SH-SY5Y (cell line): ENCODE data around the gene DPCD.

ENCODE experiments used
- GATA2 ChIP-seq: IDR thresholded peaks from 2 replicates; pipeline ENCODE4 v1.6.1; 2011; ENCODE audit warnings: mild to moderate bottlenecking, low read depth, low read length
- GATA3 ChIP-seq: IDR thresholded peaks from 2 replicates; pipeline ENCODE4 v1.6.1; 2011; ENCODE audit warnings: low read depth, mild to moderate bottlenecking, low read length, moderate library complexity

DNA sequence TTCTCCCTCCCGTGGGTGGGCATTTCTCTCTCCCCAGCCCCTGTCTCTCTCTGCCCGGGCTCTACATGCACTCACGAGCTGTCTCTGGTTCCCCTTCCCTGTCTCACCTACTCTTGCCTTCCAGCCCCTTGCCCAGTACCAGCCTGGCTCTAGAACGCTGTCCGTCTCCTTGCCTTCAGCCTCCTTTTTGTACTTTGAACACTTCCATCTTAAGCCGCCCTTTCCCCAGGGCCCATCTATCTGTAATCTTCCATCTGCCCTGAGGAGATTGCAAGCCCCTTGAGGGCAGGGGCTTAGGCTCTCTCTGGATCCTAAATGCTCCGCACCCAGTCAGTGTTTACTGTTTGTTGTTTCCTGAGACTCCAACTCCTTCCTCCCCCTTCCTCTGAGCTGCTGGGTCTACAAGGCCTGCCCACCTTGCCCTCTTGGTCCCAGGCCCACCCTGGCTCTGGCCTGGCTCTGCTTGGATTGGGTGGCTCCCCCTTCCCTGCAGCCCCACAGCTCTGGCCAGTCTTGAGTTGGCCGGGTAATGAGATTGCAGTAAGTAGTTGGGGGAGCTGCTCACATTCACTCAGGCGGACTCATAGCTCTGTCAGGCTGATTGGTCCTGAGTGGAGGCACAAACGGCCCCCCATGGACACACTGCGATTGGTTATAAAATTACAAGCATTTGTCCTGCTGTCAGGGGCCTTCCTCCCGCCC, 28.4 kb upstream of the DPCD start:
- no peak for TF ChIP-seq GATA3
- 0 out of 2 replicates have a peak, but pooled peaks have one; percentile 5 for TF ChIP-seq GATA2
